Activated naive CD8-positive, alpha-beta T cell treated with anti-CD3 and anti-CD28 coated beads for 36 hours (primary cell): ENCODE data around the gene IL20RA. TPM values are rescaled to one million over a fixed set of nuclear protein-coding genes. Genes with fewer than 3 reads are reported as not detected.
"Not testable (repeated sequence)": the region's sequence is repeated elsewhere in the genome, so short reads cannot be mapped to it uniquely, and the experiment has no call there.

Experiments
- DNase-seq: peaks from one replicate; pipeline ENCODE4 v3.0.0; 2021
- H3K27ac Mint-ChIP-seq: one replicate; pipeline ENCODE4 v1.8.0; 2022; ENCODE audit warnings: mild to moderate bottlenecking, moderate library complexity, mixed read lengths
- H3K27me3 Mint-ChIP-seq: one replicate; pipeline ENCODE4 v1.8.0; 2022; ENCODE audit warnings: mild to moderate bottlenecking, mixed read lengths
- H3K36me3 Mint-ChIP-seq: one replicate; pipeline ENCODE4 v1.8.0; 2021; ENCODE audit warnings: mild to moderate bottlenecking, mixed read lengths
- H3K4me1 Mint-ChIP-seq: one replicate; pipeline ENCODE4 v1.8.0; 2021; ENCODE audit warnings: mixed read lengths
- H3K4me3 Mint-ChIP-seq: one replicate; pipeline ENCODE4 v1.8.0; 2022; ENCODE audit warnings: mild to moderate bottlenecking, moderate library complexity, mixed read lengths
- H3K9me3 Mint-ChIP-seq: one replicate; pipeline ENCODE4 v1.8.0; 2022; ENCODE audit warnings: mixed read lengths
- total RNA-seq, 2 experiments: library from RNA; stranded (reverse); gene quantifications; one replicate each; pipeline ENCODE4 v1.2.3, GENCODE V29; 2021

Gene IL20RA
- total RNA-seq, 2 experiments from 2014 or later, result not detected

DNA sequence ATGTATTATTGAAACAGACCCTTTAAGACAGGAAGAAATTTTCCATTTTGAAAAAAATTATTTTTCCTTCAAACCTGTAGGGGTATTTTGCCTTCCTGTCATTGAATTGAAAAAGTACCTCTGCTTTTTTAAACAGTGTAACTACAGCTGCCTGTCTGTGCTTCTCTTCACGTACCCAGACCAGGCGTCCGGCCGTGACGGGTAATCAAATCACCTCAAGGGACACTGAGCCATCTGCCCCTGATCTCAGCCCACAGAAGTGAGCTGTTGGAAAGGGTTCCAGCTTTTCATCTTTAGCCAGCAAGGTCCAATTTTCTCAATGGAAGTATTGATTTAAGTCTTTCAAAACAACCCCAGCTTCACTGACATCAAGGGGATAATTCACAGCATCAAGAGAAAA is 64.7 kb downstream of the IL20RA start:
- Mint-ChIP-seq H3K4me1 (no peaks in the 10 kb centered on the region), H3K4me3 (no peak overlapping the region), H3K27ac (no peak overlapping the region), H3K27me3 (peaks cover 10% of the 10 kb centered on the region), H3K36me3 (no peaks in the 10 kb centered on the region), H3K9me3 (no peaks in the 10 kb centered on the region)
- no peak for DNase-seq

DNA sequence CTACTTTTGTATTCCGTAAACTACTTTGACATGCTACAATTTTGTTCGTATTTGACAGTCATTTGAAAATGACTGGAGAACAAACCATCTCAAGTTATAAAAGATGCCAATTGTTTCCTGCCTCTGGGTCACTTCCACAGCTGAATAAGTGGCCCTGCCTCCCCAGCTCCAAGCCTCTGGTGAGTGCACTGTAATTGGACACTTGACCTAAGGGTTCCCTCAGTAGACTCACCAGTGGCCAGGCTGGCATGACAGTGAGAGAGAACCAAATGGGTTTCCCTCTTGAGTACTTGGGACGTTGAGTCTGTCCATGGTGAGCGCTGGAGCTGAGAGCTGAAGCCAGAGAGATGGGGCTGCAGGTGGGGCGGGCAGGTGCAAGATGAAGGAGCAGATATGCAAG is 65.6 kb downstream of the IL20RA start:
- Mint-ChIP-seq H3K36me3 (no peaks in the 10 kb centered on the region), H3K4me1 (no peaks in the 10 kb centered on the region), H3K27me3 (peaks cover 10% of the 10 kb centered on the region), H3K4me3 (no peak overlapping the region), H3K27ac (no peak overlapping the region), H3K9me3 (no peaks in the 10 kb centered on the region)
- DNase-seq, result no peak

DNA sequence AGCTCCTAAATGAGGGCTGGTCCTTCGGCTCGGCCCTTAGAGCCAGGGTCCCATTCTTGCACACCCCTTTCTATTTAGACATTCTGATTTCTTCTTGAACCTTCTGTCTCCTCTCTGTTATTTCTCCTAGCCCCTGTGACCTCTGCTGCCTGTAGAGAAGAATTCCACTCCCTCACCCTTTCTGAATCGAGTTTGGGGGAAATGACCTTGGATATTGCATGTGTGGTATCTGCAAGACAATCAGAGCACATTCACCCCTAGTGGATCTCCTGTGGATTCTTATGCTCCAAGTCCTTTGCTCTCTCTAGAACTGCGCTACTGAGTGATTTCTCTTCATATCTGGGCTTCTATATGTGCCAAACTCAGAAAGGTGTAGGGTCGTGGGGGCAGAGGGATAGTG is 67.7 kb downstream of the IL20RA start:
- Mint-ChIP-seq H3K27me3 (peaks cover 10% of the 10 kb centered on the region), H3K9me3 (no peaks in the 10 kb centered on the region), H3K4me3 (no peak overlapping the region), H3K4me1 (no peaks in the 10 kb centered on the region), H3K36me3 (no peaks in the 10 kb centered on the region), H3K27ac (no peak overlapping the region)
- DNase-seq, result no peak

DNA sequence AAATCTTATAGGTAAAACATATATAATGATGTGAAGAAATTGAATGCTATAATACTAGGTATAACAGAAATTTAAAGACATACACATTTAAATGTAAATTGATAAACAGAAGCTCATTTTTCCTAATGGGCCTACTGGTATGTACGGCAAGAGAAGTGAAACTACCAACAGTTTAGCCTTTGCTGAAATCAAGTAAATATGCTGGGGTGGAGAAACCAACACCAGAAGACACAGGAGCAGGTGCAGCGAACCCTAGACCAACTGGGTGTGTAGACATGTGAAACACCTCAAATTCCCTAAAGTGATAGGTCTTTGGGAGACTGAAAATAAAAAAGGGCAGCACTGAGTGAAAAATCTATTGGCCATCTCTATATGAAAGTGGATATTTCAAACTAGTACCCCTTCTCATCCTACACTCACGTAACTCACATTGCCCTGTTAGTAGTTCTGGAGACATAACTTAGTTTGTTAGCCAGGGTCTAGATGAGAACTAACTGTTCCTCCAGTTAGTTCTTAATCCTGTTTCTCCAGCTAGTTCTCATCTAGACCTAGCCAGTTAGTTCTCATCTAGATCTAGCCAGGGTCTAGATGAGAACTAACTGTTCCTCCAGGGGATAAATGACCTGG is 69.6 kb downstream of the IL20RA start:
- Mint-ChIP-seq H3K27me3 (peaks cover 10% of the 10 kb centered on the region), H3K27ac (no peak overlapping the region), H3K36me3 (no peaks in the 10 kb centered on the region), H3K4me3 (no peak overlapping the region), H3K4me1 (no peaks in the 10 kb centered on the region), H3K9me3 (no peaks in the 10 kb centered on the region)
- no peak for DNase-seq

DNA sequence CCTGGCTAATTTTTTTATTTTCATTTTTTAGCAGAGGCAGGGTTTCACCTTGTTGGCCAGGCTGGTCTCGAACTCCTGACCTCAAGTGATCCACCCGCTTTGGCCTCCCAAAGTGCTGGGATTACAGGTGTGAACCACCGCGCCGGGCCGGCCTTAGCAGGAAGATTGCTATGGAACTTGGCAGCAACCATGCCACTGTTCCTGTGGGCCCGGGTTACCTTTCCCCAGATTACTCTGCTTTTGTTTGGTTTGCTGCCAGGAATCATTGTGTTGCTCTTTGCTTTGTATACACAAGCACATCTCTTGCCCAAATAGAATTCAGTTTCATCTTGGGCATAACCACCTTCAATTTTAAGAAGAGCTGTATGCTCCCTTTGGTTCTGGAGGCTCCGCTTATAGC is 71.0 kb downstream of the IL20RA start:
- not testable (repeated sequence) for H3K27me3 Mint-ChIP-seq, DNase-seq, H3K4me3 Mint-ChIP-seq, H3K36me3 Mint-ChIP-seq, H3K4me1 Mint-ChIP-seq, H3K9me3 Mint-ChIP-seq, H3K27ac Mint-ChIP-seq

DNA sequence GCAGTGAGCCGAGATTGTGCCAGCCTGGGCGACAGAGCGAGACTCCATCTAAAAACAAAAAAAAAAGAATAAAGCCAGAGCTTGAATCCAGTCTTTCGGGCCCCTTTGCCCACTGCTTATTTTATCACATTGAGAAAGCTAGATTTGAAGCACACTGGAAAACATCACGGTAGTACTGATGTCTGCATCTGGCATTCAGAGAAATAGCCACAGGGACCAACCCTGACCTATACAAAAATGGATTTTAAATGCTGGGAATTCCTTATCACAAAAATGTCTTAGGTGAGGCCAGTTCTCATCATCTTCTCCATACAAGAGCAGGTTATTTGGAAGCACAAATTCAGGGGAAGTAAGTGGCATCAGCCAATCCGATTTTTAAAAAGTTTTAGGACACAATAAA is 73.2 kb downstream of the IL20RA start:
- Mint-ChIP-seq H3K36me3 (no peaks in the 10 kb centered on the region), H3K27ac (no peak overlapping the region), H3K9me3 (no peaks in the 10 kb centered on the region), H3K27me3 (peaks cover 18% of the 10 kb centered on the region), H3K4me3 (no peak overlapping the region), H3K4me1 (no peaks in the 10 kb centered on the region)
- no peak for DNase-seq

DNA sequence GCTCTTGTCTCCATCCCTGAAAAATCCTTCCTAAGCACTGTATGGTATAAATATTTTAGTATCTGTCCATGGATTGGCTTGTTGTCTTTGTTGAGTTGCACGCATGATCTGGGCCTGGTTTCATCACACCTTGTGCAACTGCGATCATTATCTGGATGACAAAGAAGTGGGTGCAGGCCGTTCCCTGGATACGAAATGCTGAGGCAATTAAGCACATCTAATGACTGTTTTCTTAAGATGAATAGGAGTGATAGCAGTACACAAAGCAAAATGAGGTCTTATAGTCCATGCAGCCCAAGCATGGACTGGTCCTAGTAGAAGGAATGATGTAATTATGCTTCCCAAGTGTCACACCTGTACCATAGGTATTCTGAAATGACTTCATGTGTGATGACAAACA is 74.8 kb downstream of the IL20RA start:
- H3K27me3 Mint-ChIP-seq, result peaks cover 25% of the 10 kb centered on the region
- no peaks in the 10 kb centered on the region for H3K4me1 Mint-ChIP-seq
- no peaks in the 10 kb centered on the region for H3K9me3 Mint-ChIP-seq
- no peaks in the 10 kb centered on the region for H3K36me3 Mint-ChIP-seq
- no peak overlapping the region for H3K4me3 Mint-ChIP-seq
- no peak overlapping the region for H3K27ac Mint-ChIP-seq
- DNase-seq, result no peak

DNA sequence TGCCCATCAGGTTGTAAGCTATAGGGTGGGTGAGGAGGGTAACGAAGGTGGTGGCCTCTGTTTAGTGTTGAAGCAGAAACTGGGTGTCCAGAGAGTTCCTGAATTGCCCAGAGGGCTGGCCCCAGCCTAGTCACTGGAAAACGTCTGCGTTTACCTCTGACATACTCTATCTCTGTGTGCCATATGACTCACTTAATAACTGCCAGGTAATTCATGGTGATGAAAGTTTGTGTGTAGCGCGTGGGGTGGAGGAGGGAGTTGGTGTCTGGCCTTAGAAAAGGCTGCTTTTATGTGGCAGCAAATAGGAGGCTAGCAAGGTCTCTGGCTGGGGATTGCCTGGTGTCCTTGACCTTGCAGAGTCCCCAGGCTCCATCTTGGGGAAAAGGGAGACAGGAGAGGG is 75.3 kb downstream of the IL20RA start:
- DNase-seq, result no peak
- H3K4me3 Mint-ChIP-seq, result no peak overlapping the region
- H3K27ac Mint-ChIP-seq, result no peak overlapping the region
- no peaks in the 10 kb centered on the region for H3K4me1 Mint-ChIP-seq
- no peaks in the 10 kb centered on the region for H3K36me3 Mint-ChIP-seq
- H3K9me3 Mint-ChIP-seq, result no peaks in the 10 kb centered on the region
- H3K27me3 Mint-ChIP-seq, result peaks cover 25% of the 10 kb centered on the region

DNA sequence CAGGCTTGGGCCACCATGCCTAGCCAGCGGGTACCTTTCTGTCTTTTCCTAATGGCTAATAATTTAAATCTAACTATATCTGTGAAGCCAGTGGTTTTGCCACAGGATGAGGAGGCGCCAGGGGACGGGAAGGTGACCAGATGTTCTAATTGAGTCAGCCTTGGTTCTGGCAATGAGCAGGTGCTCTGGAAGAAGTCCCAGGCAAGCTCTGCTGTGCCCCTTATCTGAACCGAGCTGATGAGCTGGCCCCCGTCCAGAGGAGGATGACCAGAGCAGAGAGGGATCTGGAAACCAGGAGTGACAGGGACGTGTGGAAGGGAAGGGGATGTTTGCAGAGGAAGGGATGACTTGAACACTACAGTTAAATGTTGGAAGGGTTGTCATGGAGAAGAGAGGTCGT is 75.9 kb downstream of the IL20RA start:
- DNase-seq, result no peak
- no peaks in the 10 kb centered on the region for H3K36me3 Mint-ChIP-seq
- no peaks in the 10 kb centered on the region for H3K9me3 Mint-ChIP-seq
- no peaks in the 10 kb centered on the region for H3K4me1 Mint-ChIP-seq
- H3K27me3 Mint-ChIP-seq, result peaks cover 25% of the 10 kb centered on the region
- no peak overlapping the region for H3K4me3 Mint-ChIP-seq
- no peak overlapping the region for H3K27ac Mint-ChIP-seq

DNA sequence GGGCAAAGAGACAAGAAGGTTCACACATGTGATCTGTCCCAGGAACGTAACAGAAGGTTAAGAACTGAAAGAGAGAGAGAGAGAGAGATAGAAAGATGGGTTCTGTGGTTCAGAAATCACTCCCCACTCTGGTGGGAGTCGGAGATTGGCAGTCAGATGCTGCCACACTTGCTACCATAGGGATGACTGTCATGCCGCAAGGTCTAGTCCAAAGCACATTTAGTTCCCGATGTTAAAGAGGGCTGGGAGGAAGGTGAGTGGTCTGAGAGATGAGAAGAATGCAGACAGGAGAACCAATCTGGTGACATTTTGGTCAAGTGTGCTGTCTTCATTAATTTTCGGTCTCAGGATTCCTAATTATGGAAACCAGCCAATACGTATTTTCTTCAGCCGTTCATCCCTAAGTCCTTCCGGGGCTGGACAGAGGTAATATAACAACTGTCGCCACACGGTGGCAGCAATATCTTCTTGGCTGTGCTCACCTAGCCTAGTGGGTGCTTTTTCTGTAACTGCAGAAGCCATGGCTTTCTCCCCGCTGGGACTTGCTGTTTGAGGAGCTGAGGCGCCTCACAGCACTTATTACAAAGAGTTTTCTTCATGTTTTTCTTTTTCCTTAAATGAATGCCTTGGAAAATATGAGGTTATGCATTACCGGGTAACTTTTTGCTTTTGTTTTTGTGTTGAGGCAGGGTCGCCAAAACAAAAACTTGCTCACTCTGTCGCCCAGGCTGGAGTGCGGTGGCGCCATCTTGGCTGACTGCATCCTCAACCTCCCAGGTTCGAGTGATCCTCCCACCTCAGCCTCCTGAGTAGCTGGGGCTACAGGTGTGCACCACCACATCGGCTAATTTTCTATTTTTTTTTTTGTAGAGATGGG is 76.7 kb downstream of the IL20RA start:
- Mint-ChIP-seq H3K27me3 (peaks cover 25% of the 10 kb centered on the region), H3K36me3 (no peaks in the 10 kb centered on the region), H3K27ac (no peak overlapping the region), H3K4me3 (no peak overlapping the region), H3K4me1 (no peaks in the 10 kb centered on the region), H3K9me3 (no peaks in the 10 kb centered on the region)
- DNase-seq, result peak; percentile 57

DNA sequence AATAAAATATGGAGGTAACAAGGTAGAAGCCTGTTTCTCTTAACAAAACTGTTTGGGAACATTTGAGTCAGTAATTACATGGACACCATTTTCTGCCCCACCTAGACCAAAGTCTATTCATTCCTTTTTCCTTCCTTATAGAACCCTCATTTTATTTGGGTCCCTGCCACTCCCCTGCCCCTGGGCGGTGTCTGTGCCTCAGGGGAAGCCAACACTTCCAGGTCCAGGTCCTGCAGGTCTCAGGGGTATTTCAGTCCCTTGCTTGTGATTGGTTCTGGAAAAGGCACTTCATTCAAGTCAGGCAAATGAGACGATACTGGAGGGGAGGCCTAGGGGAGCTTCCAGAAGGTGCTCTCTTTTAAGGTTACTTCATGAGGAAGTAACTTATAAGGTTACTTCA is 80.4 kb downstream of the IL20RA start:
- Mint-ChIP-seq H3K4me3 (no peak overlapping the region), H3K4me1 (no peaks in the 10 kb centered on the region), H3K9me3 (no peaks in the 10 kb centered on the region), H3K27ac (no peak overlapping the region), H3K36me3 (no peaks in the 10 kb centered on the region), H3K27me3 (peaks cover 34% of the 10 kb centered on the region)
- no peak for DNase-seq

DNA sequence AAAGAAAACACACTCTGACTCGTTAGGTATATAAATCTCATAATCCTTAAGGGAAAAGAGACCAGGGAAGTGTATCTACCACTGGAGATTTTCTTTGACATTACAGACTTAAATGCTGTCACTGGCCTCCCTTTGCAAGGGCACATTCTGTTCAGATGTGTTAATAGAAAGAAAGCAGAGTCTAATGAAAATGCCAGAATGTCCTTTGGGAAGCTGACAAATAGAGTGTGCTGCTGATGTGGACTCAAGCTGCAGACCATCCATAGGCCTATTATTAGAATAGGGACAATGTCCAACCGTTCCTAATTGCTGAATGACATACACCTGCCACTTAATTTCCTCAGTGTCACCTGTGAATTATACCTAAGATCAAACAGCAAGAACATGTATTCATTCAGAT is 81.5 kb downstream of the IL20RA start:
- Mint-ChIP-seq H3K27ac (no peak overlapping the region), H3K36me3 (no peaks in the 10 kb centered on the region), H3K4me3 (no peak overlapping the region), H3K9me3 (no peaks in the 10 kb centered on the region), H3K4me1 (no peaks in the 10 kb centered on the region), H3K27me3 (peaks cover 31% of the 10 kb centered on the region)
- DNase-seq, result no peak

DNA sequence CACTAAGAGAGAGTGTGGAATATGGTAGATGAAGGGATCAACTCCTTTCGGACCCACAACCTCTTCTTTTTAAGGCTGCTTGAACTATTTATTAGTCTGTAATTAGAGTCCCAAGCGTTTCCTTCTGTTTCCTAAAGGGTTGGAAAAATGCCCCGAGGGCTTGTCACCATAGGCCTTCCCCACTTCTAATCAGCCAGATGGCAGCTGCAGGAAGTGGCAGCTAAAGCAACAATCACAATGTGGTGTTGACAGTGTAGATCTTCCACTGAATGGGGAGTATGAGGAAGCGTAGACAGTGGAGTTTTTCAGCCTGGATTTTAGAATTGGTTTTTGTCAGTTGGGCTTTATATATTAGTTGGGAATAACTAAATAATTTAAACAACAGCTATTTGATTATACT is 82.1 kb downstream of the IL20RA start:
- Mint-ChIP-seq H3K4me3 (no peak overlapping the region), H3K27me3 (peaks cover 26% of the 10 kb centered on the region), H3K27ac (no peak overlapping the region), H3K4me1 (no peaks in the 10 kb centered on the region), H3K9me3 (no peaks in the 10 kb centered on the region), H3K36me3 (no peaks in the 10 kb centered on the region)
- DNase-seq, result no peak

DNA sequence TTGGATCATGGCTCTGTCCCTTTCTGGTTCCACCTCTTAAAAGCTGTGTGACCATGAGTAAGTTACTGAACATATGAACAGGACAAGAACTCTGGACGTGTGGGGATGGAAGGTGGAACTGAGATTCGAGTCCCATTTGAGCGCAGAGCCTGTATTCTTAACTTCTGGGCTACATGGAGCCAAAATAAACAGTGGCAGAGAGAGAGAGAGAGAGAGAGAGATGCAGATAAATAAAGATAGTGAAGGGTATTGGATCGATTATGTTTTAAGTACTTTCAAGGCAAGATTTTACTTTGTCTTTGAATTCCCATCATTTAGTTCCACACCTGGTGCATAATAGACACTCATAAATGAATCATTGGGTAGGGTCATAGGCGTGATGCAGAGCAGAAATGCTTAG is 82.9 kb downstream of the IL20RA start:
- Mint-ChIP-seq H3K9me3 (no peaks in the 10 kb centered on the region), H3K27ac (no peak overlapping the region), H3K4me1 (peaks cover under 1% of the 10 kb centered on the region), H3K27me3 (peaks cover 24% of the 10 kb centered on the region), H3K36me3 (no peaks in the 10 kb centered on the region), H3K4me3 (no peak overlapping the region)
- no peak for DNase-seq

DNA sequence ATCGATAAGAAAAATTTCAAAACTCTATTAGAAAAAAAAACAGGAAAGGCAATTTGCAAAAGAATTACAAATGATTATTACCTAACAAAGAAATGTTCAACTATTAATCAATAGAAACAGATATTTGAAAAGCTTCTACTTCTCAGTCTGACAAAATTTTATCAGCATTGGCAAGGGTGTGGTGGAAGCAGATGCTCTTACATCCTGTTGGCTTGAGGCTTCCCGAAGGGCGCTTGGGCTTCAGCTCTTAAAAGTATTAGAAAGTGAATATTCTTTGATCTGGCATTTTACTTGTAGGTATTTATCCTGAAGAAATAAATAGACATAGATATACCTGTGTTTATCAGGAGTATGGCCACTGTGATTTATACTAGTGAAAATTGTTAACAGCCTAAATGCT is 84.0 kb downstream of the IL20RA start:
- Mint-ChIP-seq H3K4me3 (no peak overlapping the region), H3K36me3 (no peaks in the 10 kb centered on the region), H3K4me1 (peaks cover 4% of the 10 kb centered on the region), H3K9me3 (no peaks in the 10 kb centered on the region), H3K27me3 (peaks cover 14% of the 10 kb centered on the region), H3K27ac (no peak overlapping the region)
- no peak for DNase-seq

DNA sequence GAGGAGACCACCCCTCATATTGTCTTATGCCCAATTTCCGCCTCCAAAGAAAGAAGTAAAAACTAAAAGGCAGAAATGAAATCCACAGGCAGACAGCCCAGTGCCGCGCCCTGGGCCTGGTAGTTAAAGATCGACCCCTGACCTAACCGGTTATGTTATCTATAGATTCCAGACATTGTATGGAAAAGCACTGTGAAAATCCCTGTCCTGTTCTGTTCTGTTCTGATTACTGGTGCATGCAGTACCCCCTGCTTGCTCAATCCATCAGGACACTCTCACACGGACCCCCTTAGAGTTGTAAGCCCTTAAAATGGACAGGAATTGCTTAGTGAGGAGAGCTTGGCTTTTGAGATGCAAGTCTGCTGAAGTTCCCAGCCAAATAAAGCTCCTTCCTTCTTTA is 84.8 kb downstream of the IL20RA start:
- H3K4me1 Mint-ChIP-seq, DNase-seq, H3K4me3 Mint-ChIP-seq, H3K27ac Mint-ChIP-seq, H3K9me3 Mint-ChIP-seq, H3K36me3 Mint-ChIP-seq: not testable (repeated sequence)
- peaks cover 11% of the 10 kb centered on the region for H3K27me3 Mint-ChIP-seq
